ENCODE data around the gene NGF. TPM values are rescaled to one million over a fixed set of nuclear protein-coding genes. Genes with fewer than 3 reads are reported as not detected.
A peak's percentile ranks its signal among the peaks of the same experiment; 100 is the strongest.

NGF gene
- total and polyA plus RNA-seq, 2 of the 4 experiments (the other 2 are of a cell fraction), result 12.5 to 21.7 TPM

DNA sequence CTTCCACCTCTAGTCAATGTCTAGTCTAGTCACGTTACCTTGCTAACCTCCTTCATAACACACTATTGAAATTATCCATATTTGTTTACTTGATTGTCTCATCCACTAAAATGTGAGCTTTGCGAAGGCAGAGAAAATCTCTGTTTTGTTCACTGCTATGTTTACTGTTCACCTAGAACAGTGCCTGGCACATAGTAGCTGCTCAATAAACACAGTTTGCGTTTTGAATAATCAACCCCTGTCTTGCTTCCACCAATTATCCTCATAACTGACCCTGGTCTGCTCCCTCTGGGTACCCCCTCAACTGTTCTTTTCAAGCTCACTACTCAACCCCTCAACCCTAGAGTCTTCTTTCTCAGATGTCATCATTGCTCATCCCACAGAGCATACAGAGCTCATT, 36.5 kb upstream of the NGF start:
- Histone ChIP-seq H2AFZ (replicated peaks; ENCODE audit: low read length, poor library complexity) (peak overlapping the region; percentile 43), H2BK120ac (ENCODE audit: low read depth, low read length) (peak overlapping the region; percentile 73; the same call in 1 of the 2 replicates), H3K4me3 (ENCODE audit: insufficient read depth, low read depth, low read length) (no peak overlapping the region), H3K4ac (ENCODE audit: low read depth, low read length) (no peak overlapping the region; the same call in 1 of the 2 replicates), H2BK15ac (ENCODE audit: low read depth, low read length) (peak overlapping the region; percentile 85; the same call in 1 of the 3 replicates), H3K36me3 (ENCODE audit: control insufficient read depth, insufficient read depth, low read length) (no peaks in the 10 kb centered on the region), H2BK20ac (ENCODE audit: low read depth, low read length) (peak overlapping the region; percentile 20; the same call in 1 of the 2 replicates), H3K18ac (ENCODE audit: low read depth, low read length) (no peak overlapping the region), H3K14ac (replicated peaks; ENCODE audit: low read depth, low read length) (no peak overlapping the region), H4K20me1 (ENCODE audit: insufficient read depth, low read length) (no peaks in the 10 kb centered on the region), H3K4me2 (ENCODE audit: low read depth, low read length) (no peak overlapping the region), H3K56ac (ENCODE audit: extremely low read depth, insufficient read depth, low read length) (no peak overlapping the region), H2AK5ac (ENCODE audit: low read depth, low read length) (no peak overlapping the region; the same call in 1 of the 2 replicates), H2BK5ac (ENCODE audit: low read depth, low read length, poor library complexity, severe bottlenecking) (no peak overlapping the region), H3K27me3 (ENCODE audit: control insufficient read depth, insufficient read depth, low read length) (no peaks in the 10 kb centered on the region), H3K4me1 (ENCODE audit: control insufficient read depth, insufficient read depth, low read length) (peaks cover 5% of the 10 kb centered on the region), H3K9me1 (ENCODE audit: insufficient read depth, low read length) (peaks cover 10% of the 10 kb centered on the region), H3K79me1 (ENCODE audit: low read depth in 1 of 2, low read length in 2 of 2) (no peaks in the 10 kb centered on the region), H3K23ac (ENCODE audit: low read depth, low read length) (no peak overlapping the region), H4K5ac (ENCODE audit: low read depth, low read length) (no peak overlapping the region), H3K27ac (ENCODE audit: insufficient read depth, low read length) (no peak overlapping the region), H3K9me3 (ENCODE audit: control insufficient read depth, insufficient read depth, low read length) (no peaks in the 10 kb centered on the region), H4K8ac (ENCODE audit: low read depth in 2 of 2, low read length in 2 of 2) (peak overlapping the region in 1 of 2 experiments; percentile 37; a peak in 1 of 4 replicates), H4K91ac (ENCODE audit: insufficient read depth, low read depth, low read length) (no peak overlapping the region), H3K9ac (ENCODE audit: low read depth, low read length) (no peak overlapping the region), H2AK9ac (replicated peaks; ENCODE audit: low read depth, low read length, poor library complexity) (no peak overlapping the region)
- dilution Hi-C loops (cut with HindIII; ENCODE audit: low sequenced_read_pairs, unreplicated experiment) (no loop called here), intact Hi-C loops (cut with micrococcal nuclease) (no loop called here), in situ Hi-C loops (cut with MboI; ENCODE audit: low sequenced_read_pairs) (no loop called here)
- no peak for TF ChIP-seq BHLHE40 (IDR thresholded peaks at IDR 0.05; ENCODE audit: low read depth, low read length)
- TF ChIP-seq RCOR1 (IDR thresholded peaks at IDR 0.05; ENCODE audit: insufficient replicate concordance, low read length), result no peak
- no peak for TF ChIP-seq RAD21 (IDR thresholded peaks at IDR 0.05; ENCODE audit: low read length)
- TF ChIP-seq MAFK (IDR thresholded peaks at IDR 0.05; ENCODE audit: low read depth, low read length), result no peak
- no peak for TF ChIP-seq SMC3 (IDR thresholded peaks at IDR 0.05; ENCODE audit: low read depth, low read length)
- TF ChIP-seq, protein P1, sequence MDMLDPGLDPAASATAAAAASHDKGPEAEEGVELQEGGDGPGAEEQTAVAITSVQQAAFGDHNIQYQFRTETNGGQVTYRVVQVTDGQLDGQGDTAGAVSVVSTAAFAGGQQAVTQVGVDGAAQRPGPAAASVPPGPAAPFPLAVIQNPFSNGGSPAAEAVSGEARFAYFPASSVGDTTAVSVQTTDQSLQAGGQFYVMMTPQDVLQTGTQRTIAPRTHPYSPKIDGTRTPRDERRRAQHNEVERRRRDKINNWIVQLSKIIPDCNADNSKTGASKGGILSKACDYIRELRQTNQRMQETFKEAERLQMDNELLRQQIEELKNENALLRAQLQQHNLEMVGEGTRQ (IDR thresholded peaks at IDR 0.05; ENCODE audit: low read depth, low read length), result no peak
- 94% methylated on average over 2 of the region's 3 CpGs; no CpG with 5 or more reads in 1 of the 2 experiments for WGBS, 2 experiments (ENCODE audit: extremely low coverage in 2 of 2, insufficient read length in 1 of 2)
- ChIA-PET POLR2A (ENCODE audit: unreplicated experiment) (no interaction called here), CTCF (no interaction called here)
- DNase-seq, result no peak
- no TSS peak for BruUV-seq (replicated peaks)
- no peak for ATAC-seq (ENCODE audit: low read depth)

Data from IMR-90 (cell line).